Muscle of leg (tissue), 11 donors: ENCODE results near the gene PRKN. TPM values are rescaled to one million over a fixed set of nuclear protein-coding genes. Genes with fewer than 3 reads are reported as not detected.

Experiments used
- DNase-seq: peaks from one replicate; pipeline ENCODE4 v3.0.0; 2013
- H3K27ac ChIP-seq: one replicate; pipeline ENCODE4 v1.5.1; 2013; ENCODE audit warnings: mild to moderate bottlenecking, low read length, control low read depth
- H3K27me3 ChIP-seq: one replicate; pipeline ENCODE4 v1.6.1; 2013; ENCODE audit warnings: low read length; ENCODE audit not compliant: control insufficient read depth, insufficient read depth
- H3K36me3 ChIP-seq: one replicate; pipeline ENCODE4 v1.6.1; 2013; ENCODE audit warnings: low read length; ENCODE audit not compliant: control insufficient read depth, insufficient read depth
- H3K4me1 ChIP-seq: one replicate; pipeline ENCODE4 v1.6.1; 2013; ENCODE audit warnings: low read length; ENCODE audit not compliant: control insufficient read depth, insufficient read depth
- H3K4me3 ChIP-seq: one replicate; pipeline ENCODE4 v1.5.1; 2013; ENCODE audit warnings: low read length, control low read depth
- H3K9me3 ChIP-seq: replicated peaks from 2 replicates; pipeline ENCODE4 v1.6.1; 2013; ENCODE audit warnings: low read depth, low read length; ENCODE audit not compliant: control insufficient read depth
- WGBS: methylation state at CpG from one replicate; pipeline ENCODE4 v1.1.5; 2013; ENCODE audit warnings: missing lambda C conversion rate; ENCODE audit not compliant: insufficient coverage; 5-methylcytosine and 5-hydroxymethylcytosine counted together
- polyA plus RNA-seq, 8 donors: library from polyadenylated mRNA; unstranded; fragments of 120-200 nt; gene quantifications; one replicate each; pipeline versions ENCODE4 v1.2.1 to v1.2.3, GENCODE V29; 2013; ENCODE audit warnings: inconsistent platforms in 1 of 8, low replicate concordance in 1 of 8; ENCODE audit not compliant: insufficient read length in 8 of 8, insufficient read depth in 1 of 8
- total RNA-seq: library from RNA; stranded (reverse); fragments of 120-200 nt; gene quantifications from one replicate; pipeline ENCODE4 v1.2.4, GENCODE V29; 2013

Gene PRKN
- total and polyA plus RNA-seq, 9 donors: 2.5 to 4.7 (median 3.9) TPM

GRCh38 chr6:161747506-161747905, 980.1 kb downstream of the PRKN start:
- Histone ChIP-seq H3K27ac (no peak overlapping the region), H3K36me3 (no peaks in the 10 kb centered on the region), H3K9me3 (no peaks in the 10 kb centered on the region), H3K27me3 (no peaks in the 10 kb centered on the region), H3K4me1 (no peaks in the 10 kb centered on the region), H3K4me3 (no peak overlapping the region)
- DNase-seq: no peak
- WGBS: 90% methylated on average over 2 of the region's 7 CpGs

- DNase-seq: no peak
- Histone ChIP-seq H3K4me3 (no peak overlapping the region), H3K27ac (no peak overlapping the region), H3K4me1 (no peaks in the 10 kb centered on the region), H3K9me3 (no peaks in the 10 kb centered on the region), H3K27me3 (no peaks in the 10 kb centered on the region), H3K36me3 (no peaks in the 10 kb centered on the region)
- 65% methylated on average over 4 of the region's 5 CpGs for WGBS
These were observed 981.9 kb downstream of the PRKN start for GRCh38 chr6:161745594-161746141.

- no peak for DNase-seq
- Histone ChIP-seq H3K4me3 (no peak overlapping the region), H3K36me3 (no peaks in the 10 kb centered on the region), H3K9me3 (no peaks in the 10 kb centered on the region), H3K27ac (no peak overlapping the region), H3K27me3 (no peaks in the 10 kb centered on the region), H3K4me1 (no peaks in the 10 kb centered on the region)
- WGBS: 100% methylated on average over 1 of the region's 2 CpGs
These were observed 982.4 kb downstream of the PRKN start for GRCh38 chr6:161745128-161745527.

DNA sequence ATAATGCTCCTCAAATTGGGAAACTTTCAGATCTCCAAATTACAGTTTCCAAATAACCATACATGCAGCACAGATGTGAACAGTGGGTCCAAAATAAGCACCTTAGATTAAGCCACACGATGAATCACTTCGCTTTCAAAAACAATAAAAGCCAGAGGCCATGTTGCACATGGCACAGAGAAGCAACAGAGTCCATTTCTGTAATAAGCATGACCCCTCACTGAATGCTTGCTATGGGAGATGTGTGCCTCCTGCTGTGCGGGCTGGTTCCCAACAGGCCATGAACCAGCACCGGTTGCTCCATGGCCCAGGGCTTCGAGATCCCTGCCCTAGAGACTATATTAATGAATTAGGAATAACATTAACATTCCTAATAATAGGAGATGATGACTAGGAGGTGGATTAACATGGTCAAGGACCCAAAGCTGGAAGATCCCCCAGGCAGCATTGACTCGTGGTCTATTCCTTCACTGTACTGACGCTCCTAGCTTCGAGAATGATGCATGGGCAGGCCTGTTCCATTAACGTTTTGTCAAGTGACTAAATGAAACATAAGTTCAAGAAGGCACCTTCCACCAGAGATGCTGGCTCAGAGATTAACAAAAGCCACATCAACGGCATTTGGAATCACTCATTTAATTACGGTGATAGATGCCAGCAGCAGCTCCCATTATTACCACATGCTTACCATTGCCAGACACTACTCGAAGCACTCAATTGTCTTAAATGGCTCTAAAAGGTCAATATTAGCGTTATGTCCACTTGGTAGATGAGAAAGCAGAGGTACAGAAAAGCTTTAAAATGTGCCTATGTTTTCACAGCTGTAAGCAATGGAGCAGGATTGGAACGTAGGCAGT, 983.1 kb downstream of the PRKN start:
- H3K27ac ChIP-seq: no peak overlapping the region
- no peaks in the 10 kb centered on the region for H3K4me1 ChIP-seq
- H3K4me3 ChIP-seq: no peak overlapping the region
- no peaks in the 10 kb centered on the region for H3K9me3 ChIP-seq
- WGBS: 87% methylated on average over 8 of the region's 14 CpGs
- no peaks in the 10 kb centered on the region for H3K27me3 ChIP-seq
- no peaks in the 10 kb centered on the region for H3K36me3 ChIP-seq
- no peak for DNase-seq

- Histone ChIP-seq H3K27ac (no peak overlapping the region), H3K36me3 (no peaks in the 10 kb centered on the region), H3K27me3 (no peaks in the 10 kb centered on the region), H3K9me3 (no peaks in the 10 kb centered on the region), H3K4me1 (no peaks in the 10 kb centered on the region), H3K4me3 (no peak overlapping the region)
- 92% methylated on average over 5 of the region's 15 CpGs for WGBS
- DNase-seq: no peak
These were observed 983.9 kb downstream of the PRKN start for GRCh38 chr6:161743509-161744178.

- no peak for DNase-seq
- Histone ChIP-seq H3K27ac (no peak overlapping the region), H3K9me3 (no peaks in the 10 kb centered on the region), H3K4me3 (no peak overlapping the region), H3K36me3 (no peaks in the 10 kb centered on the region), H3K27me3 (no peaks in the 10 kb centered on the region), H3K4me1 (no peaks in the 10 kb centered on the region)
- 90% methylated on average over 6 of the region's 7 CpGs for WGBS
These were observed 987.1 kb downstream of the PRKN start for GRCh38 chr6:161740486-161740885.

DNA sequence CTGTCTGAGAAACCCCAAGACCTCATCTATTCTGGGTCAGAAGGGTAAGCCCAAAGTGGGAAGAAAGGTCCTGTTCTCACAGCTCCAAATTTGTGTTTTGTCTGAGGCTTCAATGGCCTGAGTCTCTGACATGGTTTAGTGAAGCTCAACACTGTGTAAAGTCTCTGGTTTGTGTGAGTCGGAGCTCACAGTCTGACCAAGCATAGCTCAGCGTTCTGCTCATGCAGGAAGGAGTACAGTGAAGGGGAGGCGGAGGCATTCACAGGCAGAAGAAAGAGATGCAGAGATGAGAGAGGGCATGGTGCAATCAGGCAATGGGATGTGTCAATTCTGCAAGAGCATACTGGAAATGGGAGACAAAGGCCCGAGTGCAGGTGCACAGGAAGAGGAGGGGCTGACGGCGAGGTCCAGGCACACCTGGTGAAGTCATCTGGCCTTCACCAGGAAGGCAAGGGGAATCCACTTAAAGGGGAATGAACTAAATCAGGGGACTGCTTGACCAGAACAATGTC, 990.7 kb downstream of the PRKN start:
- Histone ChIP-seq H3K4me1 (no peaks in the 10 kb centered on the region), H3K36me3 (no peaks in the 10 kb centered on the region), H3K9me3 (no peaks in the 10 kb centered on the region), H3K27ac (no peak overlapping the region), H3K27me3 (no peaks in the 10 kb centered on the region), H3K4me3 (no peak overlapping the region)
- DNase-seq: no peak
- 60% methylated on average over 6 of the region's 6 CpGs for WGBS

DNA sequence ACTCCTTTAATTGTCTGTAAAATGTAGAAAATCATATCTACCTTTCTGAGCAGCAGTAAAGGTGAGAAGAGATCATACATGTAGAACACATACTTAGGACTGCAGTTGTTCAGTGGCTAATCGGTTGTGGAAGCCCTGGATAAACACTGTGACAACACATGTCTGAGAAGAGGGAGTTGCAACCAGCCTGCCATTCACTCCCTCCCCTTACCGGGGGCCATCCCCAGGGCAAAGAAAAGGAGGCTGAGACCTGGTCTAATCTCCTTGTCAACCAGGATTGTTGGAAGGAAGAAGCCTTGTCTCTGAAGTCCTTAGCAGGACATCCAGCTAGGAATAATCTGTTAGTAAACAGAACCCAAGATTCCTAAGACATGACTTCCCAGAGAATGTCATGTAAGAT, 991.2 kb downstream of the PRKN start:
- 60% methylated on average over 1 of the region's 2 CpGs for WGBS
- no peak for DNase-seq
- no peak overlapping the region for H3K27ac ChIP-seq
- H3K27me3 ChIP-seq: no peaks in the 10 kb centered on the region
- no peaks in the 10 kb centered on the region for H3K9me3 ChIP-seq
- no peak overlapping the region for H3K4me3 ChIP-seq
- no peaks in the 10 kb centered on the region for H3K36me3 ChIP-seq
- no peaks in the 10 kb centered on the region for H3K4me1 ChIP-seq

DNA sequence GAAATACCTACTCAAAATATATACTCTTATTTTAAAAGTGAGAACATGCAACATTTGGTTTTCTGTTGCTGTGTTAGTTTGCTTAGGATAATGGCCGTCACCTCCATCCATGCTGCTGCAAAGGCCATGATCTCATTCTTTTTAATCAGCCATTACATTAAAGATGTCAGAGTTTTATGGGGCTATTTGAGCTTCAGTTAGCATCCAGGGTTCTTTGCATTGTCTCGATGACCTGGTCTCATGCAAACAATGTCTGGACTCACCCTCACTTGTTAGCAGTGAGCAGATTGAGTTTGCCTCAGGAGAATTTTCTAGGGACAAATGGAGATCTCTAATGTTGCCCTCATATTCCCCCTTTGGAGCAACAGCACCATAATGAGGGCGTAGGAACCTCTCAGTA, 995.0 kb downstream of the PRKN start:
- H3K27ac ChIP-seq: no peak overlapping the region
- WGBS: 100% methylated on average over 1 of the region's 3 CpGs
- DNase-seq: no peak
- no peaks in the 10 kb centered on the region for H3K9me3 ChIP-seq
- no peaks in the 10 kb centered on the region for H3K4me1 ChIP-seq
- H3K4me3 ChIP-seq: no peak overlapping the region
- H3K27me3 ChIP-seq: no peaks in the 10 kb centered on the region
- H3K36me3 ChIP-seq: no peaks in the 10 kb centered on the region

GRCh38 chr6:161727083-161727833, 1000.3 kb downstream of the PRKN start:
- H3K27me3 ChIP-seq: no peaks in the 10 kb centered on the region
- no peaks in the 10 kb centered on the region for H3K4me1 ChIP-seq
- no peak overlapping the region for H3K27ac ChIP-seq
- H3K36me3 ChIP-seq: no peaks in the 10 kb centered on the region
- DNase-seq: no peak
- H3K4me3 ChIP-seq: no peak overlapping the region
- WGBS: 100% methylated on average over 1 of the region's 6 CpGs
- H3K9me3 ChIP-seq: no peaks in the 10 kb centered on the region
